KG1 (cell line): Measurements from ENCODE around the gene TCEANC2.

ENCODE experiments used
- DNase-seq: peaks from one replicate; lab custom pipeline; 2025; lab: John Stamatoyannopoulos, UW

The TCEANC2 gene

DNA sequence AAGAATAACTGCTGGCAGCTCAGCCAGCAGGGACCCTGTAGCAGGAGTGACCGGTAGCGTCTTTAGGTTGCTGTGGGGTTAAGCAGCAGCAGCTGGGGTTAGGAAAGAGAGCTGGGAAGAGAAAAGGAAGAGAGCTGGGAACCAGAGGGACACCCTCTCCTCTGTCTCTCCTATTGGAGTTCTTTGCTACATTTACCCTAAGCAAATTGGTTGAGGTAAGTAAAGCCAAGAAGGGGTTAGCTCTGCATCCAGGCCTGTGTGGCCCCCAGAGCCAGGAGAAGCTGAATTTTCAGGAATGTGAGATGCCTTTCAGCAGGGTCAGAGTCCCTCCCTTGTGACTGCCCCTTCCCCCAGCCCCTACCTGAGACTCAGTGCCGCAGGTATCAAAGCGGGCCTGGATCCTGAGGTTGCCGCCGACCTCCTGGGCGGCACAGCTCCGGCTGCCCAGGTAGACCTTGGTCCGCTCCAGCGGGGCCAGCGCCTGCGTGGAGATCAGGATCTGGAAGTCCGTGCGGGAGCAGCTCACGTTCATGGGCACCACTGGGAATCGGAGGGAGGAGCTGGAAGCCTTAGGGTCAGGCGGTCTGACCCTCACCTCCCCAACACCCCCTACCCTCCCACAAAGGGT lies 83.0 kb downstream of the TCEANC2 start:
- no peak for DNase-seq

- no peak for DNase-seq
Measured at GRCh38 chr1:54136963-54137533, 83.6 kb downstream of the TCEANC2 start.

GRCh38 chr1:54137534-54138061 lies 84.2 kb downstream of the TCEANC2 start:
- no peak for DNase-seq

DNA sequence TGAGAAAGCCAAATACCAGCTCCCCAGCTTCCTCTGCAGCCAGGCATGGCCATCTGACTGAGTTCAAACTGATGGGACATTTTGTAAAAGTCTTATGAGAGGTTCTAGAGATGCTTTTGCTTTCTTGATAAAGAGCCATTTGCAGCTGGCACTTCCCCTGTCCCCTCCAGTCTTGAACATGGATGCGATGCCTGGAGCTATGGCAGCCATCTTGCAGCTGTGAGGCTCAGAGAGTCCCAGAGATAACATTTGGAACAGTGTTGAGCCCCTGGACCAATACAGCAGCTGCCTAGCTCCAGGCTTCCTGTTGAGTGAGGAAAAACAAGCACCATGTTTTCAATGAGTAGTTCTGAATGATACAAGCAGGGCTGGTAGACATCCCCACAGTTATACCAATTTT lies 85.6 kb downstream of the TCEANC2 start:
- no peak for DNase-seq

DNA sequence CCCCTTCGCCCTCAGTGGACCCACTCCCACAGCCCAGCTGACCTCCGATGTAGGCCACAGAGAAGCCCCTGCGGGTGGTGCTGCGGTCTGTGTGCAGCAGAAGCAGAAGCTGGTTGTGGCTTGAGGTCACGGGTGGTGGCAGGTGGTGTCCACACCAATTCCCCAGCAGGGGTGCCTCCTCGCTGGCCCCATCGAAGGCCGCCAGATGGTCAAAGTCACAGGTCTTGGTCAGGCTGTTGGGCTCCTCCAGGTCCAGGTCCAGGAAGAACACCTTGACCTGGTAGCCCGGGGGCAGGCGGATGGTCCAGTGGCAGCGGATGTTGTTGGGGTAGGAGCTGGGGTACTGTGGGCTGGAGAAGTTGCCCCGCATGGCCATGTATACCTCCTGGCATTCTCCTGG lies 86.3 kb downstream of the TCEANC2 start:
- DNase-seq = no peak

GRCh38 chr1:54142146-54142900 lies 88.9 kb downstream of the TCEANC2 start:
- DNase-seq = no peak

DNA sequence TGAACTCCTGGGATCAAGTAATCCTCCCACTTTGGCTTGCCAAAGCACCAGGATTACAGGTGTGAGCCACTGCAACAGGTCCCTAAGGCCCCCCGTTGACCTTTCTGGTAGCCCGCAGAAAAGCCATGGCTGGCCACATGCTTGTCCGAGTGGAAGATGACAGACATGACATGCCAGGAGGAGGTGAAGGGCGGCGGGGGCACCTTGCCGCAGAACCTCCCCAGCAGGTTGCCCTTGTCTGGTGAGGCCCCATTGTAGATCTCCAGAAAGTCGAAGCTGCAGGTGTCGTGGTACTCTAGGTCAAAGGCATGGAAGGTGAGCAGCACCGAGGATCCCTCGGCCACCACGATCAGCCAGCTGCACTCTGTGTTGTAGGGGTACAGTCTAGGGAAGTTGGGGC lies 91.0 kb downstream of the TCEANC2 start:
- no peak for DNase-seq

- no peak for DNase-seq
Measured at GRCh38 chr1:54149734-54150133, 96.3 kb downstream of the TCEANC2 start.

GRCh38 chr1:54151013-54151412 lies 97.6 kb downstream of the TCEANC2 start:
- no peak for DNase-seq

- no peak for DNase-seq
Measured at GRCh38 chr1:54152696-54153095, 99.3 kb downstream of the TCEANC2 start, which contains the start of gene CDCP2. Gene CDCP2, minus strand, starts transcription at chr1:54153000. Its CDS starts 78 bp downstream, at chr1:54152922.

DNA sequence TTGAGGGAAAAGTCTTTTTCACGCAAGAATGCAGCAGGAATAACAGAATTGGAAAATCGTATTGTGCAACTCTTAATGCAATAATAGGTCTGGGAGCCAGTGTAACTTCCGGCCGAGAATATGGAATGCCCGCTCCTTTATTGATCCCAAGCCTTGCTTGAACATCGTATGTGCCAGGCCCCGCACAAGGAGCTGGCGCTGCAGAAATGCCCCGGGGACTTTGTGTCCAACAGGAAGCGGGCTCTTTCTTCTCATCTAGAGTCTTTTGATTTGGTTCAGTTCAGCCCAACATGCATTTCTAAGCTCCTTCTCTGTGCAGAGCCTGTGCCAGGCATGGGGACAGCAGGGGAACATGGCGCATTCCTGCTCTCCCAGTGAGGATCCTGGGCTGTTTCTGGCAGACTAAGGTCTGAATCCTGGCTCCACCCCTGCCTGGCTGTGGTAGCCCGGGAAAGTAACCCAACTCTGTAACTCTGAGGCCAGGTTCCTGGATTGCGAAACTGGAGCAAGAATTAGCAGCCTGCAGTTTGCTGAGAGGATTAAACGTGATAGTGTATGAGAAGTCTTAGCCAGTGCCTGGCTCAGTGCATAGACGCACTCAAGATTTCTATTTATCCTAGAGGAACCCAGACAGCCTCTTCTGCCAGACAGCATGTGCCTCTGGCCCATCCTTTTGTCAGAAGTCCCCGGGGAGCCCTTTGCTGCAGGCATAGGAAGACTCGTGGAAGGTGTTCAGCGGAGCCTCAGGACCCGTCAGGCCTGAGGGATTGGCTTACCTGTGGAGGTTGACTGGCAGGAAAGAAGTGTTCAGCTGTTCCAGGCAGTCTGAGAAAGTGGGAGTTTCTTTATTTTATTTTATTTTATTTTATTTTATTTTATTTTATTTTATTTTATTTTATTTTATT lies 100.4 kb downstream of the TCEANC2 start:
- peak; percentile 12 for DNase-seq
